ENCODE measurements around the gene NT5C3B. TPM values are rescaled to one million over a fixed set of nuclear protein-coding genes. Genes with fewer than 3 reads are reported as not detected.
A peak's percentile ranks its signal among the peaks of the same experiment; 100 is the strongest.
"Not testable (repeated sequence)": the region's sequence is repeated elsewhere in the genome, so short reads cannot be mapped to it uniquely, and the experiment has no call there.

NT5C3B gene
- total RNA-seq, 1 experiment from 2014 or later: 69.3 TPM

- H3K9me3 ChIP-seq, H3K27me3 ChIP-seq, H3K4me3 ChIP-seq, DNase-seq: not testable (repeated sequence)
- peaks cover 38% of the 10 kb centered on the region for H3K36me3 ChIP-seq
Measured at GRCh38 chr17:41851382-41851781, 15.3 kb upstream of the NT5C3B start.

GRCh38 chr17:41849251-41849990 is 13.4 kb upstream of the NT5C3B start:
- no peak for DNase-seq
- H3K9me3 ChIP-seq: no peaks in the 10 kb centered on the region
- H3K36me3 ChIP-seq: peaks cover 30% of the 10 kb centered on the region
- no peaks in the 10 kb centered on the region for H3K27me3 ChIP-seq
- no peak overlapping the region for H3K4me3 ChIP-seq

- H3K36me3 ChIP-seq: peaks cover 24% of the 10 kb centered on the region
- no peaks in the 10 kb centered on the region for H3K9me3 ChIP-seq
- no peak for DNase-seq
- H3K4me3 ChIP-seq: no peak overlapping the region
- no peaks in the 10 kb centered on the region for H3K27me3 ChIP-seq
Measured at GRCh38 chr17:41848788-41849187, 12.8 kb upstream of the NT5C3B start.

GRCh38 chr17:41844971-41845370 is 8.9 kb upstream of the NT5C3B start:
- H3K36me3 ChIP-seq: peaks cover 3% of the 10 kb centered on the region
- no peak for DNase-seq
- no peaks in the 10 kb centered on the region for H3K27me3 ChIP-seq
- H3K4me3 ChIP-seq: no peak overlapping the region
- no peaks in the 10 kb centered on the region for H3K9me3 ChIP-seq

- not testable (repeated sequence) for H3K27me3 ChIP-seq, DNase-seq, H3K36me3 ChIP-seq, H3K9me3 ChIP-seq, H3K4me3 ChIP-seq
Measured at GRCh38 chr17:41840781-41841180, 4.7 kb upstream of the NT5C3B start.

GRCh38 chr17:41839448-41839847 is 3.4 kb upstream of the NT5C3B start:
- not testable (repeated sequence) for H3K27me3 ChIP-seq, DNase-seq, H3K9me3 ChIP-seq, H3K36me3 ChIP-seq, H3K4me3 ChIP-seq

- Histone ChIP-seq H3K27me3 (no peaks in the 10 kb centered on the region), H3K9me3 (no peaks in the 10 kb centered on the region), H3K36me3 (peaks cover 10% of the 10 kb centered on the region), H3K4me3 (peak within 1 kb of the TSS; percentile 79)
- no peak for DNase-seq
Measured at GRCh38 chr17:41837761-41838538, 1.9 kb upstream of the NT5C3B start, which contains the start of gene KLHL10. Gene KLHL10, plus strand, starts transcription at chr17:41837825. Its CDS starts 108 bp downstream, at chr17:41837933.

- H3K36me3 ChIP-seq: peaks cover 13% of the 10 kb centered on the region
- no peak for DNase-seq
- peak overlapping the region; percentile 79 for H3K4me3 ChIP-seq
- no peaks in the 10 kb centered on the region for H3K27me3 ChIP-seq
- no peaks in the 10 kb centered on the region for H3K9me3 ChIP-seq
Measured at GRCh38 chr17:41836550-41837196, 641 bp upstream of the NT5C3B start.

GRCh38 chr17:41835214-41835799 is 725 bp downstream of the NT5C3B start:
- DNase-seq: no peak
- Histone ChIP-seq H3K9me3 (no peaks in the 10 kb centered on the region), H3K4me3 (peak overlapping the region; percentile 79), H3K36me3 (peaks cover 23% of the 10 kb centered on the region), H3K27me3 (no peaks in the 10 kb centered on the region)

GRCh38 chr17:41829961-41830360 is 6.1 kb downstream of the NT5C3B start:
- H3K27me3 ChIP-seq, H3K4me3 ChIP-seq, H3K9me3 ChIP-seq, DNase-seq: not testable (repeated sequence)
- H3K36me3 ChIP-seq: peaks cover 53% of the 10 kb centered on the region

GRCh38 chr17:41825175-41825845 is 10.7 kb downstream of the NT5C3B start:
- Histone ChIP-seq H3K4me3 (no peak overlapping the region), H3K36me3 (peaks cover 55% of the 10 kb centered on the region), H3K9me3 (no peaks in the 10 kb centered on the region), H3K27me3 (no peaks in the 10 kb centered on the region)
- no peak for DNase-seq

GRCh38 chr17:41824086-41824485 is 11.9 kb downstream of the NT5C3B start:
- H3K9me3 ChIP-seq: no peaks in the 10 kb centered on the region
- H3K4me3 ChIP-seq: no peak overlapping the region
- peaks cover 57% of the 10 kb centered on the region for H3K36me3 ChIP-seq
- H3K27me3 ChIP-seq: no peaks in the 10 kb centered on the region
- no peak for DNase-seq

GRCh38 chr17:41823580-41823979 is 12.5 kb downstream of the NT5C3B start:
- no peaks in the 10 kb centered on the region for H3K27me3 ChIP-seq
- no peaks in the 10 kb centered on the region for H3K9me3 ChIP-seq
- peaks cover 55% of the 10 kb centered on the region for H3K36me3 ChIP-seq
- no peak for DNase-seq
- H3K4me3 ChIP-seq: no peak overlapping the region

- DNase-seq: no peak
Measured at GRCh38 chr17:41823141-41823524, 12.9 kb downstream of the NT5C3B start.

GRCh38 chr17:41822216-41823140 is 13.6 kb downstream of the NT5C3B start:
- H3K9me3 ChIP-seq: no peaks in the 10 kb centered on the region
- peaks cover 57% of the 10 kb centered on the region for H3K36me3 ChIP-seq
- DNase-seq: no peak
- H3K4me3 ChIP-seq: no peak overlapping the region
- no peaks in the 10 kb centered on the region for H3K27me3 ChIP-seq

More at GRCh38 chr17:41823141-41823524, 12.9 kb downstream of the NT5C3B start:
- peaks cover 55% of the 10 kb centered on the region for H3K36me3 ChIP-seq
- no peak overlapping the region for H3K4me3 ChIP-seq
- H3K9me3 ChIP-seq: no peaks in the 10 kb centered on the region
- H3K27me3 ChIP-seq: no peaks in the 10 kb centered on the region

Measured in MG63 (cell line).